Measurements from ENCODE around the gene GJB5.

GRCh38 chr1:34790985-34791384, 36.1 kb downstream of the GJB5 start:
- TF ChIP-seq, protein P1, sequence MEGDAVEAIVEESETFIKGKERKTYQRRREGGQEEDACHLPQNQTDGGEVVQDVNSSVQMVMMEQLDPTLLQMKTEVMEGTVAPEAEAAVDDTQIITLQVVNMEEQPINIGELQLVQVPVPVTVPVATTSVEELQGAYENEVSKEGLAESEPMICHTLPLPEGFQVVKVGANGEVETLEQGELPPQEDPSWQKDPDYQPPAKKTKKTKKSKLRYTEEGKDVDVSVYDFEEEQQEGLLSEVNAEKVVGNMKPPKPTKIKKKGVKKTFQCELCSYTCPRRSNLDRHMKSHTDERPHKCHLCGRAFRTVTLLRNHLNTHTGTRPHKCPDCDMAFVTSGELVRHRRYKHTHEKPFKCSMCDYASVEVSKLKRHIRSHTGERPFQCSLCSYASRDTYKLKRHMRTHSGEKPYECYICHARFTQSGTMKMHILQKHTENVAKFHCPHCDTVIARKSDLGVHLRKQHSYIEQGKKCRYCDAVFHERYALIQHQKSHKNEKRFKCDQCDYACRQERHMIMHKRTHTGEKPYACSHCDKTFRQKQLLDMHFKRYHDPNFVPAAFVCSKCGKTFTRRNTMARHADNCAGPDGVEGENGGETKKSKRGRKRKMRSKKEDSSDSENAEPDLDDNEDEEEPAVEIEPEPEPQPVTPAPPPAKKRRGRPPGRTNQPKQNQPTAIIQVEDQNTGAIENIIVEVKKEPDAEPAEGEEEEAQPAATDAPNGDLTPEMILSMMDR (IDR thresholded peaks at IDR 0.05), result no peak
- TF ChIP-seq EP300 (IDR thresholded peaks at IDR 0.05; ENCODE audit: borderline replicate concordance in 1 of 2, low read depth in 1 of 2, low read length in 1 of 2) (no peak), GABPA (IDR thresholded peaks at IDR 0.05; ENCODE audit: low read depth) (no peak), TAF1 (IDR thresholded peaks at IDR 0.05; ENCODE audit: borderline replicate concordance, low read depth, low read length) (no peak), EZH2phosphoT487 (IDR thresholded peaks at IDR 0.05; ENCODE audit: borderline replicate concordance, low read depth) (no peak), YY1 (IDR thresholded peaks at IDR 0.05; ENCODE audit: low read depth) (no peak), CHD2 (IDR thresholded peaks at IDR 0.05; ENCODE audit: low read length, partially characterized antibody) (no peak), RFX5 (IDR thresholded peaks at IDR 0.05; ENCODE audit: low read length) (no peak), POLR2AphosphoS5 (IDR thresholded peaks at IDR 0.05; ENCODE audit: low read depth, low read length) (no peak)
- TF ChIP-seq, protein P2, sequence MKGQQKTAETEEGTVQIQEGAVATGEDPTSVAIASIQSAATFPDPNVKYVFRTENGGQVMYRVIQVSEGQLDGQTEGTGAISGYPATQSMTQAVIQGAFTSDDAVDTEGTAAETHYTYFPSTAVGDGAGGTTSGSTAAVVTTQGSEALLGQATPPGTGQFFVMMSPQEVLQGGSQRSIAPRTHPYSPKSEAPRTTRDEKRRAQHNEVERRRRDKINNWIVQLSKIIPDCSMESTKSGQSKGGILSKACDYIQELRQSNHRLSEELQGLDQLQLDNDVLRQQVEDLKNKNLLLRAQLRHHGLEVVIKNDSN (IDR thresholded peaks at IDR 0.05; ENCODE audit: borderline replicate concordance, low read depth), result no peak

All from SK-N-SH (cell line).